HT-29 (cell line): ENCODE data around the gene APLP2. TPM values are rescaled to one million over a fixed set of nuclear protein-coding genes. Genes with fewer than 3 reads are reported as not detected.

ENCODE experiments used
- DNase-seq: peaks from one replicate; pipeline ENCODE4 v3.0.0-alpha.2; 2015; ENCODE audit warnings: low spot score
- total RNA-seq: library from RNA; depleted of rRNA; stranded (reverse); fragments of >200 nt; shearing (Covaris generic); gene quantifications from 2 replicates; pipeline ENCODE4 v1.2.3, GENCODE V29; 2014

APLP2 gene
- total RNA-seq, 1 experiment from 2014 or later, result 167 TPM

DNA sequence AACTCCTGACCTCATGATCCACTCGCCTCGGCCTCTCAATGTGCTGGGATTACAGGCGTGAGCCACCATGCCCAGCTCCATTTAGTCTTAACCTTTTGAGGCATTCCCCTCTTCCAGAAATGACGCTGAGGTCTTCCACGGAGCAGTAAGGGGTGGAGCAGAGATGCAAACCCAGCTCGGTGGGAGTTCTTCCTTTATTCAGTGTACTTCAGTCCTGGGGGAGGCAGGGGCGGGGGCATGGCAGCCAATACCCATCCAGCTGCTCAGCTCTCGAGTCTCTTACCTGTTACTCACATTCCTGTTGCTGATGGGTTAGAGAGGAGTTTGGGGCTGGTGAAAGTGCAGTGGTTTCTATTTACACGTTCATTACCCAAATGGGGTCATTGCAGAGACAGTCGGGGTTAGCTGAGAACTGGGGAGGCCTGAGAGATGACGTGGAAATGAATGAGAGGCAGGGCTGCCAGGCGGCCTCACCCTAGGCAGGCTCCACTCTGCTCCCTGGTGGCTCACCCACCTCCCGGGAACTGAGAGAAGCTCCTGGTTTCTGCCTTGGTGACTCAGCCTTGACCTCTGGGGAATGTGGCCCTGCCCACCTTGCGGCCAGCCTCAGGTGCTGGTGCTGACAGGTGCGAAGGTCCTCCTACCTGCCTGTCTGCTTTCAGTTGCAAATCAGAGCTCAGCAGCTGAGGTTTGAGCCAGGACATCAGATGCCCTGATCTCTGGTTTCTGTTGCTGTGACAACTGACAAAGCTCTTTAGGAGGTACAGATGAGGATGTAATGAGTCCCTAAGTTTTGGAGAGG, 76.5 kb downstream of the APLP2 start:
- DNase-seq, result peak; percentile 100

DNA sequence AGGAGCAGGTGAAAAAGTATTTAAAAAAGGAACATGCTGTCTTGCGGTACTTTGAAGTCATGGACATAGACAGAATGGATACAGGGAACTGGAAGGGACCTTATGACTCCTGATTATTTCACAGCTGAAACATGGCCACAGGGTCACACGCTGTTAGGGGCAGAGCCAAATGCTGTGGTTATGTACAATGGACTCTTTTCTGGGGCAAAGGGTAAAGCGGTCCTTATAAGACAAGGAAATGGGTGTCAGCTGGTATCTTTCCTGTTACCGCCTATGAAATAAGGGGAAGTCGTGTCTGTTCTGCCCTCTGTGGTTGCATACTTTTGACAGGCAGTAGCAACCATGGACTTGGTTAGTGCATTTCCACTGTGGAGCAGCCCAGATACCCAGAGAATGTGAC, 77.1 kb downstream of the APLP2 start:
- peak; percentile 92 for DNase-seq

DNA sequence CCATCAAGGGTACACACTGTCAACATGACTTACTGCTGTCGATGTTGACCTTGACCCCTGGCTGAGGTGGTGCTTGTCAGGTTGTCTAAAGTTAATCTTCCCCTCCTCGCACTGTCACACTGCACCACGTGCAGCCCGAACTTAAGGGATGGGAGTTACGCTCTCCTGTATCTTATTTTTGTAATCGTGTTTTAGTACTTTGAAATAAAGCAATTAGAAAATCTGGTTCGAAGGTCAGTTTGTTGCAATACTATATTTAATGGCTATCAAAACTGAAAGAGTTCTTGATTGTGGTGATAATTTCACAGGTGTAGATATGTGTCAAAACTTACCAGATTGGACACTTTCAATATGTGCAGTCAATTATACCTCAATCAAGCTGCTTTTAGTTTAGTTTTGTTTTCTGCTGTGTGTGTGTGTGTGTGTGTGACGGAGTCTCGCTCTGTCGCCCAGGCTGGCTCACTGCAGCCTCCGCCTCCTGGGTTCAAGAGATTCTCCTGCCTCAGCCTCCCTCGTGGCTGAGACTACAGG, 79.2 kb downstream of the APLP2 start:
- no peak for DNase-seq

DNA sequence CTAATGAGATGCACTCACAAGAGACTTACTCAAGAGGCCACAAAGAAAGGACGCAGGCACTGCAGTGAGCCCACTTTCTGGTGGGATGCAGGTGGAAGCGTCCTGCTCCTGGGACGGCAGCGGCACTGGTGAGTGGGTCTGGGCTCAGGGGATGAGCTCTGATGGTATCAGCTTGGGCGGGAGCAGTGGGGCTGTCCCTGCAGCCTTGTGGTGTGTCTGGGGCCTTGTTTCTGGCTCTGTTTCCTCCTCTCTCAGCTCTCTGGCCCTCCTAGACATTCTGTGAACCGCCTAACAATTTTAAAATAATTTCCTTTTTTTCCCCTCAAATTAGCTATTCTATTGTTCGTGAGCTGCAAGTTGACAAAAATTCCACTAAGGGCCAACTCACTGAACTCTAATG, 81.1 kb downstream of the APLP2 start:
- DNase-seq, result no peak

DNA sequence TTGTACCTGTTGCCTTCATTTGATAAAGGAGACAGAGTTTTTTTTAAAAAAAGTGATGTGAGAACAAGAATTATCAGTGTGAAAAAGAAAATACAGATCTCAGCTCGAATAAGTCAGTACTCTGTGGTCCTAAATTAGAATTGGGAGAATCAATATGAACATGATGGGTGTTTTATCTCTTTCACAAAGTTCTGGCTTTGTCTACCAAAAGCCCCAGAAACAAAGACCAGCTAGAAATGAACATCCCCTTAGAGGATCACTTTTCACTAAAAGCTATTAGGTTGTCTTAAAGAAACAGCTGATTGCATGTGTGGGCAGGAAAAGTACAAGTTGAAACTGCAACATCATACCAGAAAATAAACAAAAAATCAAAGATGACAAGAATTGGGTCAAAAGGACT, 81.5 kb downstream of the APLP2 start:
- DNase-seq, result no peak

DNA sequence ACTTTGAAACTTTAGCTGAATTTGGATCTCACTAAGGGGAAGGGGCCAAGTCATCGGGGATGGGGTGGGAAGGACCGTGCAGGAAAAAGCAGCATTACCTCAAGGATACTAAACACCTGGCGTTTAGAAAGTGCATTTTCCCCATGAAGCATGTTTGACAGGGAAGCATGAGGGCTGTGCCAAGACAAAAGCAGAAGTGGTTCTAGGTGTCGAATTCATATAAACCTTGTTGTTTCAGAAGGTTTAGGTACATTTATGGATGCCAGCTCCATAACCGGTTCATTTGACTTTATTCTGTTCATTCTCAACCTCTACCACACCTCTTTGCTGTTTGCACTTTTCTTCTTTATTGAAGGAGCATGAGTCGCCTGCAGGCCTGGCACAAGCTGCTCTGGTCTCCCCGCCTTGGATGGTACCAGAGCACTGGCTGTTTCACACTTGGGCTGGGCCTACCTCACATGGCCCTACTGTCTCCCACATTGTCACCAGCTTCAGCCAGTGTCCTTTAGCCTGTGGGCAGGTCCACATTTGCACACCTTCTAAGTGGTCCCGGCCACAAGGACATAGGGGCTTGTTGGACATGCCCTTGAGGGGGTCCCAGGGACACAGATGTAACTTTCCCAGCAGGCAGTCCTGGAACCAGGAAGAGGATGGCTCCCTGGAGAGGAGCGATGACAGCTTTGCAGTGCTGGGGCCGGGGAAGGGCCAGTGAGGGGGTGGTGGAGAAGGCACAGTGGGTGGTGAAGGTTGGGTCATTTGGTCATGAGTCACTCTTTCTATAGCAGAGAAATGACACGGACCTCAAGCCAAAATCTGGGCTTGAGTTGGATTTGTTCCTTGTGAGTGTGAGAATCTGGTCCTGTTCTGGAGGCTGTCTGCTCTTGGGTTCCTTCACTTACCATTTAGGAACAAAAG, 86.7 kb downstream of the APLP2 start:
- DNase-seq, result peak; percentile 41

DNA sequence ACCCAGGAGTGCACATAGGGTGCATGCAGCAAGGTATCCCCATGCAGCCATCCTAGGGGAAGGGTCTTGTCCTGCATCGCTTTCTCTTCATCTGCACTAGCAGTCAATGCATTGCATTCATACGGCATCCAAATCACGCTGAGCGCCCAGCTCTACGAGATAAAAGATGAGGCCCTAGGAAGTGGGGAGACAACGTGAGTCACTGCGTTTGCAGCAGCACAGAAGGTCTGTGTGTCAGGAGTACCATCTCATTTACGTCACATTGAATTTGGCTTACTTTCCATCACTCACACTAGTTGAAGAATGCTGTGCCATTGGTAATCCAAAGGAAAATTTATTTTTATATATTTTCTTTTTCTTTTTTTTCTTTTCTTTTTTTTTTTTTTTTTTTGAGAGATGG, 87.4 kb downstream of the APLP2 start:
- DNase-seq, result no peak

DNA sequence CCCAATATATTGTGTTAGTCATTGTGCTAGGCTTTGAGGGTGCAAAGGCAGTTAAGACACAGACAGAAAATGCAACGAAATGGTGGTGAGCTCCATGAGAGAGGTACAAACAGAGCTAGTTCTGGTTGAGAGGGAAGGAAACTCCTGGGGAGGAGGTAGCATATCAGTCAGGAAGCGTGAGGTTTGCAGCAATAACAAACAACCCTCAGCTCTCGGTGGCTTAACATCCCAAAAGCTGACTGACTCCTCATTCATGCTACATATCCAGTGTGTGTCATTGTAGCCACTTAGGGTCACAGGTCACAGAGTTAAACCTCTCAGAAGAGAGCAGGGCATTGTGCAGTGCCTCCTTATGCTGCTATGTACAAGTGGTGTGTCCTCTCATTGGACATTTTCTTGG, 88.1 kb downstream of the APLP2 start:
- DNase-seq, result no peak

DNA sequence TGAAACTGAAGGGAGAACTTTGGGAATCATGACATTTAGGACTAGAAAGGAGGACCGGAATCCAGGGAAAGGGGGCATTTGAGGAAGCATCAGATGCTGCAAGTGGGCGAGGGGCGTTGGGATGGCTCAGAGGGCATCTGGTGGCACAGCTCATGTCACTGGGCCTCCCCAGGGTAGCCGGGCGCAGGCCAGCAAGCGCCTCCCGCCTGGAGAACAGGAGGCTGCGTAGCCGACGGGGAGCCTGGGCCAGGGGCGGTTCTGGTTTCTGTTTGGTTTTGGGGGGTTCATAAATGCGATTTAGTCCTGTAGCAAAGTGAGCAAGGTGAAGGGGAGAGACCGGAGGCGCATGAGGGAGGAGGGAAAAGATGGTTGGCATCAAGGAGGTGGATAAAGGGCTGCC, 89.4 kb downstream of the APLP2 start:
- no peak for DNase-seq

DNA sequence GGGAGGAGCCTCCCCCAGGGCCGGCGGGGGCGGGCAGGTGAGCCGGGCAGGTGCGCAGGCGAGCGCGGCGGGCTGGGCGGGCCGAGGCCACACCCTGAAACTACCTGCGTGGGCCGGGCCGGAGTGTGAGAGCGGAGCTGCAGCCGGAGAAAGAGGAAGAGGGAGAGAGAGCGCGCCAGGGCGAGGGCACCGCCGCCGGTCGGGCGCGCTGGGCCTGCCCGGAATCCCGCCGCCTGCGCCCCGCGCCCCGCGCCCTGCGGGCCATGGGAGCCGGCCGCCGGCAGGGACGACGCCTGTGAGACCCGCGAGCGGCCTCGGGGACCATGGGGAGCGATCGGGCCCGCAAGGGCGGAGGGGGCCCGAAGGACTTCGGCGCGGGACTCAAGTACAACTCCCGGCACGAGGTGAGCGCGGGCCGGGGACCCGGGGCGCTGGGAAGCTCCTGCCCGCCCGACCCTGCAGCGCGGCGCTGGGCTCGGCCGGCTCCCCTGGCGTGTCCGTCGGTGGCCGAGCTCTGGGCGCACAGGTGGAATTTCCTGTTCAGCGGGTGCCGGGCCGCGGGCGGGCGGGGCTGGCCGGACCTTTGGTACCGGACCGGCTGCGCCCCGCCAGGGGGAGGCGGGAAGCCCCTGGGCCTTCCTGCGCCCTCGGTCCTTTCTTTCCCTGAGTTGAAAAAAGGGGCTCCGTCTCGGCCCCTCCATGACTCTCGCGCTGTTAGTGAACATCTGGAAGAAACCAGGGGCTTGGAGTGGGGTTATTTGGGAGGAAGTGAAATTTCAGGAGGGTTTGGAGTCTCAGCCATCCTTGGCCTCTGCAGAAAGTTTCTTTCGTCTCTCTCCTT, 90.2 kb downstream of the APLP2 start, which contains the start of gene ST14:
Gene ST14, plus strand, starts transcription at position 126 of the 841 bp plus-strand sequence. Its CDS starts 198 bp downstream, at position 324.
- peak; percentile 87 for DNase-seq

DNA sequence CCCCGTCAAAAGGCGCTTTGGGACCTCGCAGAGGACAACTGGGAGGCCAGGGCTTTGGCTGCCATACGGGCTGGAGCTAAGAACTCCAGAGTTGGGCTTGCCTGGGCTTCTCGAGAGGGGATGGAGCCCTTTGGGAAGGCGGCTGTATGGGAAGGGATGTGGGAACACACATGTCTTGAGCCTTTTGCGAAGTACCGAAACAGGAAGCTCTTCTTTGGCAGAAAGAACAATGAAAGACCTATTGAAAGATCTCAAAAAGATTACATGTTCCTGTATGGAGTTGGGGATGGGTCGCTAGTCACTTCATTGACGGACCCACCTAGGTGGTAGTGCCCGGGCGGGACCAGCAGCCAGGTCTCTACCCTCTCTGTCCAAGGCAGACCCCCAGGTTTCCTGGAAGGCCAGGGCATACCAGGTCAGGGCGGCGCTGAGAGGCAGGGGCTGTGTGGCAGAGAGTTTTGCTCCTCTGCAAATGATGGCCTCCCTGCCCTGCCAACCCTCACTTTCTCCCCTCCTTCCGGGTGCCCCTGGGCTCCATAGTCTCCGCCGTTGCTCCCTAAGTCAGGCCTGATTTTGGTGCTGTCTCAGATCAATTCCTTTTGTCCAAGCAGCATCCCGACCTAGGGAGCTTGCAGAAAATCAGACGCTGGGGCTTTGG, 90.9 kb downstream of the APLP2 start:
- peak; percentile 76 for DNase-seq

DNA sequence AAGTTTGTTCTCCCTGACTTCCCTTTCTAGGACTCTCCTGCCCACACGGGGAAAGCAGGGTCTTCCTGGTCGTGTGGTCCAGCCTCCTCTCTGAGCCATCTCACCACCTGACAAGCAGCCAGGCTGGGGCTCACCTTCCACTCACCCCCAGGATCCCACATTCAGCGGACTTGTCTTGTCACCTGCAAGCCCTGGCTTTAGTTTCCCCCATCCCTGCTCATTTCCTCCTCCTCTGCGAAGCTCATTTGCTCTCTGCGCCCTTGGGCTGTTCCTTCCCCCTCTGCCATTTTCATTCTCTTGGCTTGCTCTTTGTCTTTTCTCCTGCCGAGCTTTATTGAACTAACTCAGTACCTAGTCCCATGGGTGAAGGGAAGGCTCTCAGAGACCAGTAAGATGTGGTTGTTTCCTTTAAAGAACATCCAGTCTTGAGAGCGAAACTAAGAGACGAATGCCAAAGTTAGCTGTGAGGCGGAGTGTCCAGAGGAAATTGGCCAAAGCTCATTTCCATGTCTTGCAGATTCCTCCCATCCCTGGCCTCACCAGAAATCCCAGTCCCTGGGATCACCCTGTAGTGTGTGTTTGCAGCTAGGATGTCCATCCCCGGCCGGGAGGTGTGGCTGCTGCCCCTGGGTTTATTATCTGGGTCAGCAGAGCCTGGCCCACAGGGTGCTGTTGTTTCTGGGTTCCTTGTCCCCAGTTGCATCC, 91.9 kb downstream of the APLP2 start:
- DNase-seq, result peak; percentile 38

DNA sequence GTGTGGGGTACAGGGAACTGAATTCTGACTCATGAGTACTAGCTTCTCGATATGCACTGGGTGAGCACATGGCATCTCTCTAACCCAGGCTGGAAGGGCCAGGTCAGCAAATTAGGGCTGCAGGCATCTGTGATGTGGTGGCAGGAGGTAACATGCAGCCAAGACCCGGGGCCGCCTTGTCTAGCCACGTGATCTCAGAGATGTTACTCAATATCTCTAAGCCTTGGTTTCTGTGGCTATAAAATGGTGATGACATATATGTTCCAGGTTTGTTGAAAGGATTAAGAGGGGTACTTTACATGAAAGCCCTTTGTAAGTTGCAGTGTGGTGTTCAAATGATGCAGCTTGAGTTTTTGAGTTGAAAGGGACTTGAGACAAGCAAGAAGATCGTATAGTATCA, 93.0 kb downstream of the APLP2 start:
- peak; percentile 62 for DNase-seq

DNA sequence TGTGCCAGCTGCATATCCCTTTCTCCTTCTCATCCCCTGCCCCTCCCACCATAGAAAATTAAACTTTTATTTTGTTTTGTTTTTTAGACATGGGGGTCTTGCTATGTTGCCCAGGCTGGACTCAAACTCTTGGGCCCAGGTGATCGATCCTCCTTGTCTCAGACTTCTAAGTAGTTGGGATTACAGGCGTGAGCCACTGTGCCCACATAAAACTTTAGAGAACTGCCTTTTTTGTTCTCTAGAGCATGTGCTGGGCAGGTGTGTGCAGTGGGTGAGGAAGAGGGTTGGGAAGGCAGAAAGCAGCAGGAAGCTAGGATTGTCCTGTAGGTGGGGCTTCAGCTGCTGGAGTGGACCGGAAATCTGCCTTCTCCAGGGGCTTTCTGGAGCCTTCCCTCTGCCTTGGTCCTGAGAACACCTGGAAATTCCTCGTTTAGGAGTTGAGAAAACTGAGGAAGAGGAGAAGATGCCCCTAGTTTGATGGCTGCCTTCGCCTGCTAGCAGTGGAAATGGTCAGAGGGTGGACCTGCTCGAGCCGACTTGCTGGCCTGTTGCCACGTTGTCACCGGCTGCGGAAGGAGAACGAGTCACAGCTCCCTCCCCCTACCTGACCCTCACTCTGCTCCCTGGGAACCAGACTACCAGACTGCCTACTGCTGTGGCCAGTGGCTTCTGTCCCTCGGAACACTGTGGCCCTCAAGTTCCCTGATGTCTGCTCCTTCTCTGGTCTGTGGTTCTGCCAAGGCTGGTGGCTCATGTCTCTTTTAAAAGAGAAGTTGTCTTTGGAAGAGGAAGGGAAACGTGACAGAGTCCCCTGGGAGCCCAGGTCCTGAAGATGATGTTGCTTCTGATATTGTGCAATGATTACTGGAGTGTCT, 93.9 kb downstream of the APLP2 start:
- DNase-seq, result peak; percentile 91

DNA sequence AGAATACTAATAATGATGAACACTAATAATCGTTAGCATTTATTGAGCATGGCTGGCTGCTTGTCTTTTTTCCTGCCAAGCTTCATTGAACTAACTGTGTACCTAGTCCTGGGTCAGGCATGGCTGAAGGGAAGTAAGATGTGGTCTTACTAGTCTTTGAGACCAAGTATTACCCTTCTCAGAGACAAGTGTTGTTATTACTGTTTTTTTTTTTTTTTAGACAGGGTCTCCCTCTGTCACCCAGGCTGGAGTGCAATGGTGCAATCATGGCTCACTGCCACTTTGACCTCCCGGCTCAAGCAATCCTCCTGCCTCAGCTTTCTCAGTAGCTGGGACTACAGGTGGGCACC, 94.5 kb downstream of the APLP2 start:
- DNase-seq, result no peak

DNA sequence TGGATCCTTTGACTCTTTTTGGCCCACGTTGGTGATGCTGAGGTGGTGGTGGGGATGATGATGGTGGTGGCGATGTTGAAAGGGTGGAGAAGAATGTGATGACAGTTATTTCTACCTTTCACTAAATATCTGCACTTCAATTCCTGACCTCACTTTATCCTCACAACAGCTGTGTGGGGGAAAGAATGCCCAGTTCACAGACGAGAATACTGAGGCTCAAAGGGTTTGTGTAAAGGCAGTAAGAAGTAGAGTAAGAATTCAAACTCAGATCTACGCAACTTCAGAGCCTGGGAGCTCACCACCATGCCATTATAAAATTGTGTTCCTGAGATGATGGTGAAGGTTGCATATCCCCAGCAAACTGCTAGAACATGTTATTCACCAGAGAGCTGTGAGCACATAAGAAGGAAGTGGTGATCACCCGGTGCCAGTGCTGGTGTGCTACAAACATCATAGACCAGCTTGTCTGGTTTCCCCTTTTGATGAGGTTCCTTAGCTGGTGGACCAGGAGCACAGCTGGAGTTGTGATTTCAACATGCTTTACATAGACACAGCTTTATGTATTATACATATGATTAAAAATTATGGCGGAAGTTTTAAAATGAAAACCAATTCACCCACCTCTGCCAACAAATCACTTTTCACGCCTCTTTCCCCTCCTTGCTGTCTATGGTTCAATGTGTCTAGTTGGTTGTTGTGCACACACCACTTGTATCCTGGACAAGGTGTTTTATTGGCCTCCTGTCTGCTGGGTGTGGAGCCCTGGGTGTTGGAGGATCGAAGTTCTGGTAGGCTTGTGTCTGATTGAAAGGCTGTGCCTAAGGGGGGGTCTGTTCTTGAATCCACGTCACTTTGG, 96.1 kb downstream of the APLP2 start:
- peak; percentile 31 for DNase-seq

DNA sequence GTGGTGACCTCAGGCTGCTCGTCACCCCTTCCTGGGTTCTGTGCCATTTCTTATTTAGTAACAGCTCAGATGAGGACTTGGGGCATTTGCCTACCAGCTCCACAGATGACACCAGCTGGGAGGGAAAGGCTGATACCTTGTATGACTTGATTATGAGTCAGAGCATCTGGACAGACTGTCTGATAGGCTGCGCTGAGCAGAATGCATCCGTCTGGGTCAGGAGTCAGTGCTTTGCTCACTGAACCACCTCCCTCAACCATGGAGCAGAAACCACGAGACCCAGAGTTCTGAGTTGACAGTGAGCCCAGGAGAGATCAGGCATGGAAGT, 96.7 kb downstream of the APLP2 start:
- DNase-seq, result peak; percentile 93

DNA sequence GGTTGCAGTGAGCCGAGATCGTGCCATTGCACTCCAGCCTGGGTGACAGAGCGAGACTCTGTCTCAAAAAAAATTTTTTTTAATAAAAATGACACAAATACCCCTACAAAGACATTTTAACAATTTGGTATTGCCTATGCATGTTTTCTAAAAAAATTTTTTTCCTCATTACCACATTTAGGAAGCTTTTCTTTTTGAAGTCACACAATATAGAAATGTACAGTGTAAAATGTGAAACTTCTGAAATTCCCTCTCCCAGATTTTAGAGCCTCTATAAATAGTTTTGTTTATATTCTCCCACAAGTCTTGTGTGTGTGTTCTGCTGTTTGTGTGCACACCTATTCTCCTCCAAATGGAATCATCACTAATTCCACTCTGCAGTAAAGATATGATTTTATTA, 97.5 kb downstream of the APLP2 start:
- no peak for DNase-seq

DNA sequence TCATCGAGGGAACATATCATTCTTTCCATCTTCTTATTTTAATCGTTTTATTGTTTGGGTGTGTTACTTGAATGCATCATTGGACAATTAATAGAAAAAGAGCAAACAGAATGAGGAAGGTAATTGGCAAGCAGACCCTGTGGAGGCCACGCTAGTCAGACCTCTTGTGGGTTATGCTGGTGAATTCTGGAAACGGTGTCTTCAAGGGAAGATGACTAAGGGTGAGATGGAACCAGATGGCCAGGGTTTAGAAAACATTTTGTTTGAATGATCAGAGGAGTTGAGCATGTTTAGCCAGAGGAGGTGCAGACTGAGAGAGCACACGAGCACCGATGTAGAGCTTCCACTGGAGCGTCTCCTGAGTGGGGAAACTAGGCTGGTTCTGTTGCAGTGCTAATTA, 98.4 kb downstream of the APLP2 start:
- no peak for DNase-seq
